HEK293 (cell line): ENCODE data around the gene CA10.

ENCODE experiments used
- GLI4 ChIP-seq: fragments of 450-650 bp; formaldehyde crosslinking; IDR thresholded peaks from 2 replicates; pipeline ENCODE4 v1.5.1; 2016; ENCODE audit warnings: missing biosample characterization, missing genetic modification characterization
- KLF8 ChIP-seq: fragments of 450-650 bp; formaldehyde crosslinking; IDR thresholded peaks from 2 replicates; pipeline ENCODE4 v1.5.1; 2016; ENCODE audit warnings: missing biosample characterization, missing genetic modification characterization
- OSR2 ChIP-seq: fragments of 450-650 bp; formaldehyde crosslinking; IDR thresholded peaks from 2 replicates; pipeline ENCODE4 v1.5.1; 2016; ENCODE audit warnings: missing biosample characterization, missing genetic modification characterization
- SALL2 ChIP-seq: fragments of 450-650 bp; formaldehyde crosslinking; IDR thresholded peaks from 2 replicates; pipeline ENCODE4 v1.5.0; 2017; ENCODE audit warnings: missing biosample characterization, mild to moderate bottlenecking, missing genetic modification characterization, borderline replicate concordance
- ZBTB1 ChIP-seq: fragments of 450-650 bp; formaldehyde crosslinking; IDR thresholded peaks from 2 replicates; pipeline ENCODE4 v1.5.1; 2016; ENCODE audit warnings: missing biosample characterization, missing genetic modification characterization
- ZBTB8A ChIP-seq: fragments of 450-650 bp; formaldehyde crosslinking; IDR thresholded peaks from 2 replicates; pipeline ENCODE4 v1.5.1; 2016; ENCODE audit warnings: missing biosample characterization, missing genetic modification characterization
- ZEB2 ChIP-seq: fragments of 450-650 bp; formaldehyde crosslinking; IDR thresholded peaks from 2 replicates; pipeline ENCODE4 v1.5.1; 2016; ENCODE audit warnings: missing biosample characterization, missing genetic modification characterization
- ZFP3 ChIP-seq: fragments of 450-650 bp; formaldehyde crosslinking; IDR thresholded peaks from 2 replicates; pipeline ENCODE4 v1.5.1; 2016; ENCODE audit warnings: low read depth, missing biosample characterization, missing genetic modification characterization
- ZIC2 ChIP-seq: fragments of 450-650 bp; formaldehyde crosslinking; IDR thresholded peaks from 2 replicates; pipeline ENCODE4 v1.5.1; 2016; ENCODE audit warnings: missing biosample characterization, missing genetic modification characterization
- ZNF138 ChIP-seq: fragments of 450-650 bp; formaldehyde crosslinking; IDR thresholded peaks from 2 replicates; pipeline ENCODE4 v1.5.1; 2016; ENCODE audit warnings: missing biosample characterization, missing genetic modification characterization, borderline replicate concordance
- ZNF335 ChIP-seq: fragments of 450-650 bp; formaldehyde crosslinking; conservative IDR thresholded peaks from 2 replicates; pipeline ENCODE4 v1.5.1; 2016; ENCODE audit warnings: missing biosample characterization, missing genetic modification characterization
- ZNF423 ChIP-seq: fragments of 450-650 bp; formaldehyde crosslinking; IDR thresholded peaks from 2 replicates; pipeline ENCODE4 v1.5.1; 2016; ENCODE audit warnings: missing biosample characterization, missing genetic modification characterization
- ZNF571 ChIP-seq: fragments of 450-650 bp; formaldehyde crosslinking; IDR thresholded peaks from 2 replicates; pipeline ENCODE4 v1.5.0; 2017; ENCODE audit warnings: missing biosample characterization, missing genetic modification characterization
- ZNF585B ChIP-seq: fragments of 450-650 bp; formaldehyde crosslinking; IDR thresholded peaks from 2 replicates; pipeline ENCODE4 v1.5.1; 2016; ENCODE audit warnings: missing biosample characterization, missing genetic modification characterization
- ZNF596 ChIP-seq: fragments of 450-650 bp; IDR thresholded peaks from 2 replicates; pipeline ENCODE4 v1.5.0; 2018; ENCODE audit warnings: missing biosample characterization, mild to moderate bottlenecking, missing genetic modification characterization, moderate library complexity
- ZNF629 ChIP-seq: fragments of 450-650 bp; formaldehyde crosslinking; IDR thresholded peaks from 2 replicates; pipeline ENCODE4 v1.5.1; 2017; ENCODE audit warnings: missing biosample characterization, missing genetic modification characterization
- ZNF701 ChIP-seq: fragments of 450-650 bp; formaldehyde crosslinking; IDR thresholded peaks from 2 replicates; pipeline ENCODE4 v1.5.1; 2016; ENCODE audit warnings: missing biosample characterization, missing genetic modification characterization
- ZNF707 ChIP-seq: fragments of 450-650 bp; formaldehyde crosslinking; IDR thresholded peaks from 2 replicates; pipeline ENCODE4 v1.5.1; 2016; ENCODE audit warnings: missing biosample characterization, missing genetic modification characterization
- ZNF776 ChIP-seq: fragments of 450-650 bp; formaldehyde crosslinking; IDR thresholded peaks from 2 replicates; pipeline ENCODE4 v1.5.0; 2017; ENCODE audit warnings: missing biosample characterization, missing genetic modification characterization, borderline replicate concordance
- ZNF792 ChIP-seq: fragments of 450-650 bp; formaldehyde crosslinking; IDR thresholded peaks from 2 replicates; pipeline ENCODE4 v1.5.1; 2016; ENCODE audit warnings: missing biosample characterization, missing genetic modification characterization
- ZSCAN16 ChIP-seq: fragments of 450-650 bp; formaldehyde crosslinking; IDR thresholded peaks from 2 replicates; pipeline ENCODE4 v1.5.1; 2016; ENCODE audit warnings: missing biosample characterization, missing genetic modification characterization
- TF ChIP-seq, protein P1 (sequence below): fragments of 450-650 bp; formaldehyde crosslinking; IDR thresholded peaks from 2 replicates; pipeline ENCODE4 v1.5.1; 2016; ENCODE audit warnings: missing biosample characterization, missing genetic modification characterization, borderline replicate concordance
- TF ChIP-seq, protein P2 (sequence below): fragments of 450-650 bp; formaldehyde crosslinking; IDR thresholded peaks from 2 replicates; pipeline ENCODE4 v1.5.1; 2016; ENCODE audit warnings: missing biosample characterization, missing genetic modification characterization
- TF ChIP-seq, protein P3 (sequence below): fragments of 450-650 bp; formaldehyde crosslinking; IDR thresholded peaks from 2 replicates; pipeline ENCODE4 v1.5.1; 2016; ENCODE audit warnings: missing biosample characterization, missing genetic modification characterization
- TF ChIP-seq, protein P4 (sequence below): sonication (generic); formaldehyde crosslinking; IDR thresholded peaks from 2 replicates; pipeline ENCODE4 v1.8.1; 2022; ENCODE audit warnings: mild to moderate bottlenecking, moderate library complexity, missing genetic modification reagents
- TF ChIP-seq, protein P5 (sequence below): fragments of 450-650 bp; formaldehyde crosslinking; IDR thresholded peaks from 2 replicates; pipeline ENCODE4 v1.5.1; 2016; ENCODE audit warnings: missing biosample characterization, missing genetic modification characterization, borderline replicate concordance
- TF ChIP-seq, protein P6 (sequence below): fragments of 450-650 bp; formaldehyde crosslinking; IDR thresholded peaks from 2 replicates; pipeline ENCODE4 v1.5.1; 2017; ENCODE audit warnings: missing biosample characterization, missing genetic modification characterization
- TF ChIP-seq, protein P7 (sequence below): fragments of 450-650 bp; formaldehyde crosslinking; IDR thresholded peaks from 2 replicates; pipeline ENCODE4; 2016; ENCODE audit warnings: missing biosample characterization, missing genetic modification characterization

CA10 gene

DNA sequence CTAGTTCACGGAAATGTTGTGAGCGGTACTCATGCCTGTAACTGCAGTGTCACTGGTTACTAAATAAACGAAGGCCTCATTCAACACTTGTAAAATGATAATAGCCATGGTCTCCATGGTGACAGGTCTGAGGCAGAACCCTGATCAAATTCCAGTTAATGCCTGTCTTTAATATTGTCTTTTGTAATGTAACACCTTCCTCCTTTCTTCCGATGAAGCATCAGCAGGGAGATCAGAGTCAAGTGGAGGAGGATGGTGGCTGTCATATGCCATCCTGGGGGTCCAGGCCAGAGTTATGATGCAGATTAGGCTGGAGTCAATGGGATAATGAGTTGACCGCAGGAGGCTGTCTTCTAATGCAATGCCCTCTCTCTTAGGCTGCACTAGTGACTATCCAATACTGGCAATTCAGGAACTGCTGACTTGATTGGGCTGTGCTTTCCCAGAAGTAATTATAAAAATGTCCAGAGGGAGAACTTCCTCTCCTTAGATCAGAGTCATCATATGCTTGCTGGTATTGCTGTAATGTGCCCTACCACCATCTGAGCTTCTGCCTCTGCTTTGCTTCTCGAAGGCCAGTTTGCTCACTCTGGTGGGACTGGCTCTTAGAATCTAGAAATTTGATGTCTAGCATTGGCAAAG is 419.1 kb downstream of the CA10 start (continued):
- TF ChIP-seq, protein P1, sequence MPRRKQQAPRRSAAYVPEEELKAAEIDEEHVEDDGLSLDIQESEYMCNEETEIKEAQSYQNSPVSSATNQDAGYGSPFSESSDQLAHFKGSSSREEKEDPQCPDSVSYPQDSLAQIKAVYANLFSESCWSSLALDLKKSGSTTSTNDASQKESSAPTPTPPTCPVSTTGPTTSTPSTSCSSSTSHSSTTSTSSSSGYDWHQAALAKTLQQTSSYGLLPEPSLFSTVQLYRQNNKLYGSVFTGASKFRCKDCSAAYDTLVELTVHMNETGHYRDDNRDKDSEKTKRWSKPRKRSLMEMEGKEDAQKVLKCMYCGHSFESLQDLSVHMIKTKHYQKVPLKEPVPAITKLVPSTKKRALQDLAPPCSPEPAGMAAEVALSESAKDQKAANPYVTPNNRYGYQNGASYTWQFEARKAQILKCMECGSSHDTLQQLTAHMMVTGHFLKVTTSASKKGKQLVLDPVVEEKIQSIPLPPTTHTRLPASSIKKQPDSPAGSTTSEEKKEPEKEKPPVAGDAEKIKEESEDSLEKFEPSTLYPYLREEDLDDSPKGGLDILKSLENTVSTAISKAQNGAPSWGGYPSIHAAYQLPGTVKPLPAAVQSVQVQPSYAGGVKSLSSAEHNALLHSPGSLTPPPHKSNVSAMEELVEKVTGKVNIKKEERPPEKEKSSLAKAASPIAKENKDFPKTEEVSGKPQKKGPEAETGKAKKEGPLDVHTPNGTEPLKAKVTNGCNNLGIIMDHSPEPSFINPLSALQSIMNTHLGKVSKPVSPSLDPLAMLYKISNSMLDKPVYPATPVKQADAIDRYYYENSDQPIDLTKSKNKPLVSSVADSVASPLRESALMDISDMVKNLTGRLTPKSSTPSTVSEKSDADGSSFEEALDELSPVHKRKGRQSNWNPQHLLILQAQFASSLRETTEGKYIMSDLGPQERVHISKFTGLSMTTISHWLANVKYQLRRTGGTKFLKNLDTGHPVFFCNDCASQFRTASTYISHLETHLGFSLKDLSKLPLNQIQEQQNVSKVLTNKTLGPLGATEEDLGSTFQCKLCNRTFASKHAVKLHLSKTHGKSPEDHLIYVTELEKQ (tag by site-specific recombination), result peak; percentile 41; the same call in 1 of the 2 replicates
- TF ChIP-seq, protein P2, sequence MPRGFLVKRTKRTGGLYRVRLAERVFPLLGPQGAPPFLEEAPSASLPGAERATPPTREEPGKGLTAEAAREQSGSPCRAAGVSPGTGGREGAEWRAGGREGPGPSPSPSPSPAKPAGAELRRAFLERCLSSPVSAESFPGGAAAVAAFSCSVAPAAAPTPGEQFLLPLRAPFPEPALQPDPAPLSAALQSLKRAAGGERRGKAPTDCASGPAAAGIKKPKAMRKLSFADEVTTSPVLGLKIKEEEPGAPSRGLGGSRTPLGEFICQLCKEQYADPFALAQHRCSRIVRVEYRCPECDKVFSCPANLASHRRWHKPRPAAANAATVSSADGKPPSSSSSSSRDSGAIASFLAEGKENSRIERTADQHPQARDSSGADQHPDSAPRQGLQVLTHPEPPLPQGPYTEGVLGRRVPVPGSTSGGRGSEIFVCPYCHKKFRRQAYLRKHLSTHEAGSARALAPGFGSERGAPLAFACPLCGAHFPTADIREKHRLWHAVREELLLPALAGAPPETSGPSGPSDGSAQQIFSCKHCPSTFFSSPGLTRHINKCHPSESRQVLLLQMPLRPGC (tag by site-specific recombination), result no peak; the same call in none of the 2 replicates
- TF ChIP-seq ZEB2 (peak; percentile 72), ZBTB1 (tag by site-specific recombination) (no peak), ZIC2 (tag by site-specific recombination) (no peak), ZNF629 (tag by site-specific recombination) (peak; percentile 76), OSR2 (tag by site-specific recombination) (peak; percentile 84), ZNF138 (tag by site-specific recombination) (no peak), ZFP3 (tag by site-specific recombination) (no peak), KLF8 (tag by site-specific recombination) (peak; percentile 35; the same call in 1 of the 2 replicates), ZSCAN16 (tag by site-specific recombination) (no peak), ZNF585B (no peak), ZNF423 (tag by site-specific recombination) (no peak), ZNF792 (tag by site-specific recombination) (no peak), GLI4 (tag by site-specific recombination) (no peak), ZBTB8A (tag by site-specific recombination) (no peak), ZNF571 (no peak), ZNF776 (tag by site-specific recombination) (no peak), SALL2 (no peak), ZNF707 (tag by site-specific recombination) (no peak), ZNF596 (tag by site-specific recombination) (peak; percentile 16; the same call in 1 of the 2 replicates), ZNF335 (0 out of 2 replicates have a peak, but pooled peaks have one; percentile 30), ZNF701 (tag by site-specific recombination) (no peak)
- TF ChIP-seq, protein P3, sequence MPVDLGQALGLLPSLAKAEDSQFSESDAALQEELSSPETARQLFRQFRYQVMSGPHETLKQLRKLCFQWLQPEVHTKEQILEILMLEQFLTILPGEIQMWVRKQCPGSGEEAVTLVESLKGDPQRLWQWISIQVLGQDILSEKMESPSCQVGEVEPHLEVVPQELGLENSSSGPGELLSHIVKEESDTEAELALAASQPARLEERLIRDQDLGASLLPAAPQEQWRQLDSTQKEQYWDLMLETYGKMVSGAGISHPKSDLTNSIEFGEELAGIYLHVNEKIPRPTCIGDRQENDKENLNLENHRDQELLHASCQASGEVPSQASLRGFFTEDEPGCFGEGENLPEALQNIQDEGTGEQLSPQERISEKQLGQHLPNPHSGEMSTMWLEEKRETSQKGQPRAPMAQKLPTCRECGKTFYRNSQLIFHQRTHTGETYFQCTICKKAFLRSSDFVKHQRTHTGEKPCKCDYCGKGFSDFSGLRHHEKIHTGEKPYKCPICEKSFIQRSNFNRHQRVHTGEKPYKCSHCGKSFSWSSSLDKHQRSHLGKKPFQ (tag by site-specific recombination), result no peak
- TF ChIP-seq, protein P4, sequence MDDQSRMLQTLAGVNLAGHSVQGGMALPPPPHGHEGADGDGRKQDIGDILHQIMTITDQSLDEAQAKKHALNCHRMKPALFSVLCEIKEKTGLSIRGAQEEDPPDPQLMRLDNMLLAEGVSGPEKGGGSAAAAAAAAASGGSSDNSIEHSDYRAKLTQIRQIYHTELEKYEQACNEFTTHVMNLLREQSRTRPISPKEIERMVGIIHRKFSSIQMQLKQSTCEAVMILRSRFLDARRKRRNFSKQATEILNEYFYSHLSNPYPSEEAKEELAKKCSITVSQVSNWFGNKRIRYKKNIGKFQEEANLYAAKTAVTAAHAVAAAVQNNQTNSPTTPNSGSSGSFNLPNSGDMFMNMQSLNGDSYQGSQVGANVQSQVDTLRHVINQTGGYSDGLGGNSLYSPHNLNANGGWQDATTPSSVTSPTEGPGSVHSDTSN (CRISPR knock-in tag), result no peak
- TF ChIP-seq, protein P5, sequence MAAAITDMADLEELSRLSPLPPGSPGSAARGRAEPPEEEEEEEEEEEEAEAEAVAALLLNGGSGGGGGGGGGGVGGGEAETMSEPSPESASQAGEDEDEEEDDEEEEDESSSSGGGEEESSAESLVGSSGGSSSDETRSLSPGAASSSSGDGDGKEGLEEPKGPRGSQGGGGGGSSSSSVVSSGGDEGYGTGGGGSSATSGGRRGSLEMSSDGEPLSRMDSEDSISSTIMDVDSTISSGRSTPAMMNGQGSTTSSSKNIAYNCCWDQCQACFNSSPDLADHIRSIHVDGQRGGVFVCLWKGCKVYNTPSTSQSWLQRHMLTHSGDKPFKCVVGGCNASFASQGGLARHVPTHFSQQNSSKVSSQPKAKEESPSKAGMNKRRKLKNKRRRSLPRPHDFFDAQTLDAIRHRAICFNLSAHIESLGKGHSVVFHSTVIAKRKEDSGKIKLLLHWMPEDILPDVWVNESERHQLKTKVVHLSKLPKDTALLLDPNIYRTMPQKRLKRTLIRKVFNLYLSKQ (tag by site-specific recombination), result no peak
- TF ChIP-seq, protein P6, sequence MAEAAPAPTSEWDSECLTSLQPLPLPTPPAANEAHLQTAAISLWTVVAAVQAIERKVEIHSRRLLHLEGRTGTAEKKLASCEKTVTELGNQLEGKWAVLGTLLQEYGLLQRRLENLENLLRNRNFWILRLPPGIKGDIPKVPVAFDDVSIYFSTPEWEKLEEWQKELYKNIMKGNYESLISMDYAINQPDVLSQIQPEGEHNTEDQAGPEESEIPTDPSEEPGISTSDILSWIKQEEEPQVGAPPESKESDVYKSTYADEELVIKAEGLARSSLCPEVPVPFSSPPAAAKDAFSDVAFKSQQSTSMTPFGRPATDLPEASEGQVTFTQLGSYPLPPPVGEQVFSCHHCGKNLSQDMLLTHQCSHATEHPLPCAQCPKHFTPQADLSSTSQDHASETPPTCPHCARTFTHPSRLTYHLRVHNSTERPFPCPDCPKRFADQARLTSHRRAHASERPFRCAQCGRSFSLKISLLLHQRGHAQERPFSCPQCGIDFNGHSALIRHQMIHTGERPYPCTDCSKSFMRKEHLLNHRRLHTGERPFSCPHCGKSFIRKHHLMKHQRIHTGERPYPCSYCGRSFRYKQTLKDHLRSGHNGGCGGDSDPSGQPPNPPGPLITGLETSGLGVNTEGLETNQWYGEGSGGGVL (tag by site-specific recombination), result no peak
- TF ChIP-seq, protein P7, sequence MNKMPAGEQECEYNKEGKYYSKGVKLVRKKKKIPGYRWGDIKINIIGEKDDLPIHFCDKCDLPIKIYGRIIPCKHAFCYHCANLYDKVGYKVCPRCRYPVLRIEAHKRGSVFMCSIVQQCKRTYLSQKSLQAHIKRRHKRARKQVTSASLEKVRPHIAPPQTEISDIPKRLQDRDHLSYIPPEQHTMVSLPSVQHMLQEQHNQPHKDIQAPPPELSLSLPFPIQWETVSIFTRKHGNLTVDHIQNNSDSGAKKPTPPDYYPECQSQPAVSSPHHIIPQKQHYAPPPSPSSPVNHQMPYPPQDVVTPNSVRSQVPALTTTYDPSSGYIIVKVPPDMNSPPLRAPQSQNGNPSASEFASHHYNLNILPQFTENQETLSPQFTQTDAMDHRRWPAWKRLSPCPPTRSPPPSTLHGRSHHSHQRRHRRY (tag by site-specific recombination), result no peak
